B cell (primary cell): ENCODE data around the gene MET.

Experiments
- EZH2 ChIP-seq: IDR thresholded peaks from 2 replicates; pipeline ENCODE4 v1.6.1; 2012; ENCODE audit warnings: borderline replicate concordance, low read depth, mild to moderate bottlenecking, moderate library complexity, low read length; ENCODE audit not compliant: insufficient read depth, poor library complexity, severe bottlenecking
- TF ChIP-seq, protein P1 (sequence below): fragments of 200-600 bp; IDR thresholded peaks from one replicate; pipeline ENCODE4 v1.8.0; 2022; ENCODE audit warnings: antibody characterized with exemption, mild to moderate bottlenecking

DNA sequence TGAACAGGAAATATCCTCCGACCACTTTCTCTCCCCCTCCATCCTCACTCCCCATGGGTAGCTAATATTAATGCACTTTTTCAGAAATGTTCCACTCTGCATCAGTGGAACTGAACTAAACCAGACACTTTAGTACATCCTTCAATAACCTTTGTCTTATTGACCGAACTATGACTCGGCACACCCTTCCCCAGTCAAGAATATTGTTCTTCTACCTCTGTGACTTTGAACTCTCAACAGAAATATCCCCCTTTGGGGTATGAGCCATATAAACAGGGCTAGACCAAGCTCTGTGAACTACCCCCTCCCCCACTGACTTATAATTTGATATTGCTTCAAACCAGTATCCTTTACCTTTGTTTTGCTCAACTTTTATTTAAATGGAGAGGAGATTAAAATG, 132.5 kb downstream of the MET start:
- no peak for TF ChIP-seq EZH2
- TF ChIP-seq, protein P1, sequence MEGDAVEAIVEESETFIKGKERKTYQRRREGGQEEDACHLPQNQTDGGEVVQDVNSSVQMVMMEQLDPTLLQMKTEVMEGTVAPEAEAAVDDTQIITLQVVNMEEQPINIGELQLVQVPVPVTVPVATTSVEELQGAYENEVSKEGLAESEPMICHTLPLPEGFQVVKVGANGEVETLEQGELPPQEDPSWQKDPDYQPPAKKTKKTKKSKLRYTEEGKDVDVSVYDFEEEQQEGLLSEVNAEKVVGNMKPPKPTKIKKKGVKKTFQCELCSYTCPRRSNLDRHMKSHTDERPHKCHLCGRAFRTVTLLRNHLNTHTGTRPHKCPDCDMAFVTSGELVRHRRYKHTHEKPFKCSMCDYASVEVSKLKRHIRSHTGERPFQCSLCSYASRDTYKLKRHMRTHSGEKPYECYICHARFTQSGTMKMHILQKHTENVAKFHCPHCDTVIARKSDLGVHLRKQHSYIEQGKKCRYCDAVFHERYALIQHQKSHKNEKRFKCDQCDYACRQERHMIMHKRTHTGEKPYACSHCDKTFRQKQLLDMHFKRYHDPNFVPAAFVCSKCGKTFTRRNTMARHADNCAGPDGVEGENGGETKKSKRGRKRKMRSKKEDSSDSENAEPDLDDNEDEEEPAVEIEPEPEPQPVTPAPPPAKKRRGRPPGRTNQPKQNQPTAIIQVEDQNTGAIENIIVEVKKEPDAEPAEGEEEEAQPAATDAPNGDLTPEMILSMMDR = no peak
